Neuron (in vitro differentiated cells): Measurements from ENCODE around the gene SULT2A1.

Experiments
- H2AFZ ChIP-seq: one replicate; pipeline ENCODE4 v1.6.1; 2013; ENCODE audit warnings: low read depth, mild to moderate bottlenecking, inconsistent platforms, low read length, moderate library complexity
- H3K27me3 ChIP-seq: one replicate; pipeline ENCODE4 v1.6.1; 2013; ENCODE audit warnings: low read length; ENCODE audit not compliant: insufficient read depth
- H3K36me3 ChIP-seq: one replicate; pipeline ENCODE4 v1.6.1; 2013; ENCODE audit warnings: low read length; ENCODE audit not compliant: insufficient read depth
- H3K4me1 ChIP-seq: one replicate; pipeline ENCODE4 v1.6.1; 2013; ENCODE audit warnings: low read length; ENCODE audit not compliant: insufficient read depth
- H3K4me3 ChIP-seq: 2 replicates; pipeline ENCODE4 v1.5.1; 2013; ENCODE audit warnings: mild to moderate bottlenecking, low read length, moderate library complexity
- H3K9me3 ChIP-seq: one replicate; pipeline ENCODE4 v1.6.1; 2013; ENCODE audit warnings: low read length

The SULT2A1 gene

GRCh38 chr19:47854459-47854858 is 31.7 kb downstream of the SULT2A1 start:
- no peaks in the 10 kb centered on the region for H3K4me1 ChIP-seq
- H3K9me3 ChIP-seq = no peaks in the 10 kb centered on the region
- no peak overlapping the region for H2AFZ ChIP-seq
- H3K4me3 ChIP-seq = no peak overlapping the region
- no peaks in the 10 kb centered on the region for H3K36me3 ChIP-seq
- H3K27me3 ChIP-seq = peaks cover 15% of the 10 kb centered on the region

- Histone ChIP-seq H3K27me3 (peaks cover 22% of the 10 kb centered on the region), H2AFZ (no peak overlapping the region), H3K9me3 (no peaks in the 10 kb centered on the region), H3K4me3 (no peak overlapping the region), H3K36me3 (no peaks in the 10 kb centered on the region), H3K4me1 (no peaks in the 10 kb centered on the region)
These were observed 33.1 kb downstream of the SULT2A1 start for GRCh38 chr19:47853003-47853402.

- H3K36me3 ChIP-seq = no peaks in the 10 kb centered on the region
- H3K4me3 ChIP-seq = no peak overlapping the region
- H2AFZ ChIP-seq = no peak overlapping the region
- H3K4me1 ChIP-seq = no peaks in the 10 kb centered on the region
- no peaks in the 10 kb centered on the region for H3K9me3 ChIP-seq
- peaks cover 18% of the 10 kb centered on the region for H3K27me3 ChIP-seq
These were observed 37.2 kb downstream of the SULT2A1 start for GRCh38 chr19:47848823-47849473.

GRCh38 chr19:47848425-47848822 is 37.7 kb downstream of the SULT2A1 start:
- Histone ChIP-seq H2AFZ (no peak overlapping the region), H3K4me1 (no peaks in the 10 kb centered on the region), H3K9me3 (no peaks in the 10 kb centered on the region), H3K4me3 (no peak overlapping the region), H3K36me3 (no peaks in the 10 kb centered on the region), H3K27me3 (peaks cover 18% of the 10 kb centered on the region)

- Histone ChIP-seq H3K27me3 (peaks cover 14% of the 10 kb centered on the region), H2AFZ (no peak overlapping the region), H3K9me3 (no peaks in the 10 kb centered on the region), H3K36me3 (no peaks in the 10 kb centered on the region), H3K4me1 (peaks cover 2% of the 10 kb centered on the region), H3K4me3 (no peak overlapping the region)
These were observed 43.2 kb downstream of the SULT2A1 start for GRCh38 chr19:47842941-47843340.

- Histone ChIP-seq H3K4me3 (no peak overlapping the region), H3K36me3 (no peaks in the 10 kb centered on the region), H3K4me1 (peaks cover 2% of the 10 kb centered on the region), H3K27me3 (peaks cover 14% of the 10 kb centered on the region), H3K9me3 (no peaks in the 10 kb centered on the region), H2AFZ (no peak overlapping the region)
These were observed 46.2 kb downstream of the SULT2A1 start for GRCh38 chr19:47839913-47840312.

GRCh38 chr19:47839411-47839810 is 46.7 kb downstream of the SULT2A1 start:
- Histone ChIP-seq H3K4me3 (no peak overlapping the region), H3K9me3 (no peaks in the 10 kb centered on the region)

GRCh38 chr19:47836038-47836437 is 50.1 kb downstream of the SULT2A1 start:
- Histone ChIP-seq H2AFZ (no peak overlapping the region), H3K9me3 (no peaks in the 10 kb centered on the region), H3K36me3 (no peaks in the 10 kb centered on the region), H3K4me1 (peaks cover 2% of the 10 kb centered on the region), H3K27me3 (peaks cover 5% of the 10 kb centered on the region), H3K4me3 (no peak overlapping the region)

More at GRCh38 chr19:47839411-47839810, 46.7 kb downstream of the SULT2A1 start:
- Histone ChIP-seq H3K4me1 (peaks cover 2% of the 10 kb centered on the region), H3K36me3 (no peaks in the 10 kb centered on the region), H2AFZ (no peak overlapping the region), H3K27me3 (peaks cover 14% of the 10 kb centered on the region)

- peaks cover 2% of the 10 kb centered on the region for H3K27me3 ChIP-seq
- no peaks in the 10 kb centered on the region for H3K9me3 ChIP-seq
- no peak overlapping the region for H2AFZ ChIP-seq
- no peak overlapping the region for H3K4me3 ChIP-seq
- no peaks in the 10 kb centered on the region for H3K4me1 ChIP-seq
- H3K36me3 ChIP-seq = no peaks in the 10 kb centered on the region
These were observed 53.4 kb downstream of the SULT2A1 start for GRCh38 chr19:47832723-47833122.

GRCh38 chr19:47826800-47827199 is 59.3 kb downstream of the SULT2A1 start:
- no peak overlapping the region for H2AFZ ChIP-seq
- no peaks in the 10 kb centered on the region for H3K36me3 ChIP-seq
- H3K4me3 ChIP-seq = no peak overlapping the region
- peaks cover 7% of the 10 kb centered on the region for H3K27me3 ChIP-seq
- H3K9me3 ChIP-seq = peaks cover 3% of the 10 kb centered on the region
- no peaks in the 10 kb centered on the region for H3K4me1 ChIP-seq

GRCh38 chr19:47824396-47824795 is 61.7 kb downstream of the SULT2A1 start:
- Histone ChIP-seq H2AFZ (no peak overlapping the region), H3K4me3 (no peak overlapping the region), H3K36me3 (no peaks in the 10 kb centered on the region), H3K27me3 (peaks cover 20% of the 10 kb centered on the region), H3K9me3 (peaks cover 3% of the 10 kb centered on the region), H3K4me1 (peaks cover 6% of the 10 kb centered on the region)

- H3K9me3 ChIP-seq = no peaks in the 10 kb centered on the region
- H3K4me1 ChIP-seq = peaks cover 7% of the 10 kb centered on the region
- H3K4me3 ChIP-seq = no peak within 1 kb of the TSS
- H3K36me3 ChIP-seq = no peaks in the 10 kb centered on the region
- H3K27me3 ChIP-seq = peaks cover 21% of the 10 kb centered on the region
- H2AFZ ChIP-seq = no peak within 1 kb of the TSS
These were observed 64.6 kb downstream of the SULT2A1 start, which contains the start of gene CRX for GRCh38 chr19:47821460-47822020. Gene CRX (plus strand): TSS chr19:47821937. CDS start chr19:47834444, 12,507 bp downstream.
